ENCODE measurements around the gene NPNT.

GRCh38 chr4:105911426-105911825, 16.2 kb downstream of the NPNT start:
- TF ChIP-seq EZH2 (IDR thresholded peaks at IDR 0.05; ENCODE audit: insufficient read depth, poor library complexity, severe bottlenecking) (no peak), EZH2phosphoT487 (IDR thresholded peaks at IDR 0.05; ENCODE audit: insufficient read depth, low read depth) (no peak)

All from GM23248 (cell line).